ENCODE measurements around the gene NOC3L.

NOC3L gene

GRCh38 chr10:94407668-94408067 lies 44.9 kb upstream of the NOC3L start:
- Histone ChIP-seq H3K27me3 (ENCODE audit: insufficient read depth, poor library complexity, severe bottlenecking) (no peaks in the 10 kb centered on the region), H3K27ac (ENCODE audit: poor library complexity, severe bottlenecking) (no peak overlapping the region), H3K9me3 (ENCODE audit: severe bottlenecking) (no peaks in the 10 kb centered on the region), H3K4me1 (ENCODE audit: insufficient read depth, poor library complexity, severe bottlenecking) (no peaks in the 10 kb centered on the region), H3K36me3 (ENCODE audit: low read depth) (no peaks in the 10 kb centered on the region), H3K4me3 (ENCODE audit: severe bottlenecking) (no peak overlapping the region)
- ATAC-seq (ENCODE audit: low read depth): no peak
- DNase-seq (ENCODE audit: low spot score): no peak
- no peak for TF ChIP-seq CTCF (IDR thresholded peaks at IDR 0.05; ENCODE audit: poor library complexity, severe bottlenecking)

DNA sequence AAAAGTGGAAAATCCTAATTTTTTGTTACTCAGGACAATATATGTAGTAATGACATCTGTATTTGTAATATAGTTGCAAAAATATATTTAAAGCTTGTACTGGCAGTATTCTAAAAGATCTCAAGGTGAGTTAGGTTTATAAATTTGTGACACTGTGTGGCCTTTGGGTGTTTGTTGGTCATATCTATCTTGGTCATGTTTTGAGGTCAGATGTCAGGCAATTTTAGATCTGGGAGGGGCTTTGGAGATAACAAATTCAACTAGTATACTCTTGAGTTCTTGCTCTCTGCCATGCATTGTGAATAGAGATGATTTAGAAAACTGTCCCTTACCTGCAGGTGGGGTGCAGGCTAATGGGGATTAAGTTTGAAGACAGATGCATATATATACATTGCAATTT lies 42.7 kb upstream of the NOC3L start:
- Histone ChIP-seq H3K36me3 (ENCODE audit: low read depth) (no peaks in the 10 kb centered on the region), H3K4me3 (ENCODE audit: severe bottlenecking) (no peak overlapping the region), H3K4me1 (ENCODE audit: insufficient read depth, poor library complexity, severe bottlenecking) (peaks cover 2% of the 10 kb centered on the region), H3K9me3 (ENCODE audit: severe bottlenecking) (no peaks in the 10 kb centered on the region), H3K27ac (ENCODE audit: poor library complexity, severe bottlenecking) (no peak overlapping the region), H3K27me3 (ENCODE audit: insufficient read depth, poor library complexity, severe bottlenecking) (no peaks in the 10 kb centered on the region)
- ATAC-seq (ENCODE audit: low read depth) (no peak), DNase-seq (ENCODE audit: low spot score) (no peak)
- no peak for TF ChIP-seq CTCF (IDR thresholded peaks at IDR 0.05; ENCODE audit: poor library complexity, severe bottlenecking)

DNA sequence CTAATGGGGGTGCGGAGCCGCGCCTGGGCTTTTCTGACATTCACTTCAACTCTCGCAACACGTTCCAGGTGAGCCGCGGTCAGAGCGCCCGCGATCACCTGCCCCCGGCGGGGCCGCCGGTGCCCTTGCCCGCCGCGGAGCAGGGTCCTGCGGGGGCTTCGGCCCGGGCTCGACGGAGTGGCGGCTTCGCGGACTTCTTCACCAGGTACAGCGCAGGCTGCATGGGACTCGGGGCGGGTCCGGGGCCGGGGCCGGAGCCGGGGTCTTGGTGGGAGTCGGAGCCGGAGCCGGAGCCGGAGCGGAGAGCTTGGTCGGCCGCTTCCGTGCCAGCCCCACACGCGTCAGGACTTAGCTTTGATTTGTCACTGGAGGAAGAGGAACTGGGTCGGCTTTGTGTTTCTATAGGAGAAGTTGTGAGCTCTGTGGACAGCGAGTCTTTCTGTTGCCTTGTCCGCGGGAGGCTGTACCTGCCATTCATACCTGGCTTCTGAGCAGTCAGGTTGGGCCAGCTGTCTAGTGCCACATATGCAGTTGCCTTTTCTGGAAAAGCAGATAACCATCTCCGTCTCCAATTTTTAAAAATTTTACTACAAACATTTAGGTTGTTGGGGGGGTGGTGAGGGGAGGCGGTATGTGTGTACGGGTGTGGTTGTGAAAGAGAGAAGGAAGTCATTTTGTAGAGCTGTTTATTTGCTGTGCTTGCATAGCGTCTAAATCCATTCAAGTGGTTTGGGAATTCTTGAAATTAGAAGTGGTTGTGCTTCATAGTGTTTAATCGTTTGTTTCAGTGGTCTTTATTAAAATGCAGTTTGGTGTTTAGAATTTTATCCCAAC lies 40.9 kb upstream of the NOC3L start:
- peaks cover 2% of the 10 kb centered on the region for H3K4me1 ChIP-seq (ENCODE audit: insufficient read depth, poor library complexity, severe bottlenecking)
- no peaks in the 10 kb centered on the region for H3K36me3 ChIP-seq (ENCODE audit: low read depth)
- peak; percentile 66 for ATAC-seq (ENCODE audit: low read depth)
- H3K4me3 ChIP-seq (ENCODE audit: severe bottlenecking): peak overlapping the region; percentile 70
- no peaks in the 10 kb centered on the region for H3K27me3 ChIP-seq (ENCODE audit: insufficient read depth, poor library complexity, severe bottlenecking)
- H3K9me3 ChIP-seq (ENCODE audit: severe bottlenecking): no peaks in the 10 kb centered on the region
- TF ChIP-seq CTCF (IDR thresholded peaks at IDR 0.05; ENCODE audit: poor library complexity, severe bottlenecking): no peak
- peak overlapping the region; percentile 77 for H3K27ac ChIP-seq (ENCODE audit: poor library complexity, severe bottlenecking)
- peak; percentile 72 for DNase-seq (ENCODE audit: low spot score)

DNA sequence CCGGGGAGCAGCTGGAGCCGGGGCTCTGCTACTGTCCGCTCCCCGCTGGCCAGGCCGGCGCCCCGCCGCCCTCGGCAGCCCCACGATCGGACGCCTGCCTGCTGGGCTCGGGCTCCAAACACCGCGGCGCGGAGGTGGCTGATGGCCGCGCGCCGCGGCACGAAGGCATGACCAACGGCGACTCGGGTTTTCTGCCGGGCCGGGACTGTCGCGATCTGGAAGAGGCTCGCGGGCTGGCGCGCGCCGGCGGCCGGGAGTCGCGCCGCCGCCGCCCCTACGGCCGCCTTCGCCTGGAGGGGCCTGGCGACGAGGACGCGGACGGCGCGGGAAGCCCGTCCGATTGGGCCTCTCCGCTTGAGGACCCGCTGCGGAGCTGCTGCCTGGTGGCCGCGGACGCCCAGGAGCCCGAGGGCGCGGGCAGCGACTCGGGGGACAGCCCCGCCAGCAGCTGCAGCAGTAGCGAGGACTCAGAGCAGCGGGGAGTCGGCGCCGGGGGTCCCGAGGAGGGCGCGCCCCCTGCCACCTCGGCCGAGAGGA lies 40.2 kb upstream of the NOC3L start:
- H3K4me3 ChIP-seq (ENCODE audit: severe bottlenecking): peak overlapping the region; percentile 70
- no peak for TF ChIP-seq CTCF (IDR thresholded peaks at IDR 0.05; ENCODE audit: poor library complexity, severe bottlenecking)
- H3K4me1 ChIP-seq (ENCODE audit: insufficient read depth, poor library complexity, severe bottlenecking): peaks cover 2% of the 10 kb centered on the region
- no peaks in the 10 kb centered on the region for H3K9me3 ChIP-seq (ENCODE audit: severe bottlenecking)
- H3K27me3 ChIP-seq (ENCODE audit: insufficient read depth, poor library complexity, severe bottlenecking): no peaks in the 10 kb centered on the region
- no peak for DNase-seq (ENCODE audit: low spot score)
- peak; percentile 10; the same call in 2 of the 3 replicates for ATAC-seq (ENCODE audit: low read depth)
- peak overlapping the region; percentile 77 for H3K27ac ChIP-seq (ENCODE audit: poor library complexity, severe bottlenecking)
- H3K36me3 ChIP-seq (ENCODE audit: low read depth): no peaks in the 10 kb centered on the region
